GM12878 (cell line): ENCODE results near the gene SLU7.

Experiments
- EZH2 ChIP-seq: IDR thresholded peaks from 2 replicates; pipeline ENCODE4 v1.6.1; 2012; ENCODE audit warnings: low read depth, mild to moderate bottlenecking, control low read depth, inconsistent platforms, low read length, borderline replicate concordance; ENCODE audit not compliant: control insufficient read depth
- SRF ChIP-seq, 2 experiments: IDR thresholded peaks; 2 replicates each; pipeline ENCODE4 v1.6.1; 2011; ENCODE audit warnings: low read depth in 2 of 2, low read length in 2 of 2, mild to moderate bottlenecking in 1 of 2, moderate library complexity in 1 of 2
- TF ChIP-seq, protein P1 (sequence below), 3 experiments: IDR thresholded peaks in 2 of 3; conservative IDR thresholded peaks in 1 of 3; 2 replicates each; pipeline ENCODE4 v1.5.1; 2011; ENCODE audit warnings: low read depth in 3 of 3, low read length in 3 of 3, mild to moderate bottlenecking in 3 of 3, control low read depth in 2 of 3, moderate library complexity in 2 of 3, inconsistent platforms in 1 of 3, mixed read lengths in 1 of 3; ENCODE audit not compliant: control insufficient read depth in 2 of 3, insufficient read depth in 1 of 3; ENCODE audit errors: extremely low read depth in 1 of 3

- TF ChIP-seq SRF (IDR thresholded peaks at IDR 0.05; ENCODE audit: low read depth in 2 of 2, low read length in 2 of 2): no peak
- no peak for TF ChIP-seq EZH2
- TF ChIP-seq, protein P1, sequence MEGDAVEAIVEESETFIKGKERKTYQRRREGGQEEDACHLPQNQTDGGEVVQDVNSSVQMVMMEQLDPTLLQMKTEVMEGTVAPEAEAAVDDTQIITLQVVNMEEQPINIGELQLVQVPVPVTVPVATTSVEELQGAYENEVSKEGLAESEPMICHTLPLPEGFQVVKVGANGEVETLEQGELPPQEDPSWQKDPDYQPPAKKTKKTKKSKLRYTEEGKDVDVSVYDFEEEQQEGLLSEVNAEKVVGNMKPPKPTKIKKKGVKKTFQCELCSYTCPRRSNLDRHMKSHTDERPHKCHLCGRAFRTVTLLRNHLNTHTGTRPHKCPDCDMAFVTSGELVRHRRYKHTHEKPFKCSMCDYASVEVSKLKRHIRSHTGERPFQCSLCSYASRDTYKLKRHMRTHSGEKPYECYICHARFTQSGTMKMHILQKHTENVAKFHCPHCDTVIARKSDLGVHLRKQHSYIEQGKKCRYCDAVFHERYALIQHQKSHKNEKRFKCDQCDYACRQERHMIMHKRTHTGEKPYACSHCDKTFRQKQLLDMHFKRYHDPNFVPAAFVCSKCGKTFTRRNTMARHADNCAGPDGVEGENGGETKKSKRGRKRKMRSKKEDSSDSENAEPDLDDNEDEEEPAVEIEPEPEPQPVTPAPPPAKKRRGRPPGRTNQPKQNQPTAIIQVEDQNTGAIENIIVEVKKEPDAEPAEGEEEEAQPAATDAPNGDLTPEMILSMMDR (IDR thresholded peaks at IDR 0.05 in 2 of 3, conservative IDR thresholded peaks at IDR 0.05 in 1 of 3; ENCODE audit: control insufficient read depth in 2 of 3, extremely low read depth in 1 of 3, insufficient read depth in 1 of 3, low read depth in 3 of 3, low read length in 3 of 3): no peak
These were observed 813 bp upstream of the SLU7 start for GRCh38 chr5:160419458-160420330.
